ENCODE data around the gene STK32C.

- TF ChIP-seq PPARA (CRISPR knock-in tag; IDR thresholded peaks at IDR 0.05; ENCODE audit: borderline replicate concordance) (no peak), TCF4 (CRISPR knock-in tag; IDR thresholded peaks at IDR 0.05; ENCODE audit: borderline replicate concordance) (no peak), CSDC2 (CRISPR knock-in tag; IDR thresholded peaks at IDR 0.05) (no peak), BACH2 (CRISPR knock-in tag; IDR thresholded peaks at IDR 0.05; ENCODE audit: borderline replicate concordance) (no peak), GLIS3 (CRISPR knock-in tag; IDR thresholded peaks at IDR 0.05) (no peak), PATZ1 (CRISPR knock-in tag; IDR thresholded peaks at IDR 0.05; ENCODE audit: borderline replicate concordance) (no peak), RARB (CRISPR knock-in tag; IDR thresholded peaks at IDR 0.05) (no peak), POU6F1 (CRISPR knock-in tag; IDR thresholded peaks at IDR 0.05; ENCODE audit: borderline replicate concordance, low read depth) (no peak), ZNF8 (CRISPR knock-in tag; IDR thresholded peaks at IDR 0.05) (no peak), ZFP3 (CRISPR knock-in tag; IDR thresholded peaks at IDR 0.05) (no peak), TSHZ2 (CRISPR knock-in tag; IDR thresholded peaks at IDR 0.05) (no peak), ZFP30 (CRISPR knock-in tag; IDR thresholded peaks at IDR 0.05) (no peak)
Observed at GRCh38 chr10:132237396-132237795, 70.4 kb downstream of the STK32C start.

All from SK-N-SH treated with all-trans-retinoic acid at 6 μM for 48 hours (cell line).